OCI-LY3 (cell line): ENCODE data around the gene RNF187.

Source experiments
- H2AFZ ChIP-seq: fragments of 200-600, 300-600 bp; shearing (Covaris generic); 2 replicates; pipeline ENCODE4 v1.6.0; 2014; ENCODE audit warnings: antibody characterized with exemption, low read depth, low read length
- H3K27ac ChIP-seq: fragments of 200-600, 300-600 bp; sonication (generic); 2 replicates; pipeline ENCODE4 v1.5.1; 2014; ENCODE audit warnings: mild to moderate bottlenecking, low read length, moderate library complexity, mixed read lengths
- H3K27me3 ChIP-seq: fragments of 200-600, 300-600 bp; sonication (generic); 2 replicates; pipeline ENCODE4 v1.6.1; 2014; ENCODE audit warnings: low read depth, low read length, mixed read lengths
- H3K36me3 ChIP-seq: fragments of 200-600, 300-600 bp; sonication (generic); replicated peaks from 2 replicates; pipeline ENCODE3; 2014; ENCODE audit warnings: low read depth, low read length, mixed read lengths
- H3K4me1 ChIP-seq: fragments of 300-600, 200-600 bp; sonication (generic); 2 replicates; pipeline ENCODE4 v1.6.1; 2014; ENCODE audit warnings: low read length, mixed read lengths
- H3K4me2 ChIP-seq: fragments of 200-600, 300-600 bp; sonication (generic); 2 replicates; pipeline ENCODE4 v1.6.1; 2014; ENCODE audit warnings: low read length, mixed read lengths
- H3K4me3 ChIP-seq: fragments of 300-600, 200-600 bp; sonication (generic); 2 replicates; pipeline ENCODE4 v1.5.1; 2014; ENCODE audit warnings: antibody characterized with exemption, mild to moderate bottlenecking, low read length, moderate library complexity
- H3K79me2 ChIP-seq: fragments of 300-600, 200-600 bp; shearing (Covaris generic); 2 replicates; pipeline ENCODE4 v1.6.1; 2014; ENCODE audit warnings: mild to moderate bottlenecking, low read length, mixed read lengths
- H3K9ac ChIP-seq: fragments of 300-600, 200-600 bp; shearing (Covaris generic); 2 replicates; pipeline ENCODE4 v1.6.0; 2014; ENCODE audit warnings: mild to moderate bottlenecking, low read length, moderate library complexity
- H3K9me3 ChIP-seq: fragments of 200-600, 300-600 bp; shearing (Covaris generic); 2 replicates; pipeline ENCODE4 v1.6.1; 2014; ENCODE audit warnings: low read length, mixed read lengths; ENCODE audit not compliant: insufficient read depth
- H4K20me1 ChIP-seq: fragments of 200-600, 300-600 bp; sonication (generic); 2 replicates; pipeline ENCODE4 v1.6.1; 2016; ENCODE audit warnings: low read length, mixed read lengths; ENCODE audit not compliant: insufficient read depth
- CTCF ChIP-seq: fragments of 200-600, 300-600 bp; sonication (generic); IDR thresholded peaks from 2 replicates; pipeline ENCODE4 v1.5.1; 2014; ENCODE audit warnings: antibody characterized with exemption, low read length, low read depth
- EZH2phosphoT487 ChIP-seq: fragments of 200-600 bp; shearing (Covaris generic); IDR thresholded peaks from 2 replicates; pipeline ENCODE4 v1.6.1; 2018; ENCODE audit warnings: antibody characterized with exemption, mixed run types, low read depth

Gene RNF187

GRCh38 chr1:228448372-228448771 lies 38.8 kb upstream of the RNF187 start:
- Histone ChIP-seq H3K27me3 (peaks cover 3% of the 10 kb centered on the region; the same call in 1 of the 2 replicates), H3K4me1 (no peaks in the 10 kb centered on the region), H4K20me1 (no peaks in the 10 kb centered on the region), H3K4me2 (no peak overlapping the region), H3K4me3 (no peak overlapping the region), H3K27ac (no peak overlapping the region), H3K79me2 (no peaks in the 10 kb centered on the region), H3K9me3 (no peaks in the 10 kb centered on the region), H2AFZ (no peak overlapping the region), H3K9ac (no peak overlapping the region), H3K36me3 (no peaks in the 10 kb centered on the region)
- TF ChIP-seq CTCF: no peak
- no peak for TF ChIP-seq EZH2phosphoT487

GRCh38 chr1:228450200-228450599 lies 37.0 kb upstream of the RNF187 start:
- H3K4me1 ChIP-seq: no peaks in the 10 kb centered on the region
- H3K9me3 ChIP-seq: no peaks in the 10 kb centered on the region
- H3K9ac ChIP-seq: no peak overlapping the region
- no peak overlapping the region for H3K27ac ChIP-seq
- no peaks in the 10 kb centered on the region for H3K79me2 ChIP-seq
- no peak overlapping the region for H3K4me3 ChIP-seq
- no peak for TF ChIP-seq CTCF
- TF ChIP-seq EZH2phosphoT487: no peak
- no peak overlapping the region for H2AFZ ChIP-seq
- no peaks in the 10 kb centered on the region for H4K20me1 ChIP-seq
- peaks cover 3% of the 10 kb centered on the region; the same call in 1 of the 2 replicates for H3K27me3 ChIP-seq
- no peaks in the 10 kb centered on the region for H3K36me3 ChIP-seq
- no peak overlapping the region for H3K4me2 ChIP-seq

GRCh38 chr1:228452194-228453021 lies 34.8 kb upstream of the RNF187 start:
- Histone ChIP-seq H4K20me1 (no peaks in the 10 kb centered on the region), H3K9me3 (no peaks in the 10 kb centered on the region), H3K4me2 (no peak overlapping the region), H3K4me3 (no peak overlapping the region), H3K4me1 (no peaks in the 10 kb centered on the region), H3K9ac (no peak overlapping the region), H2AFZ (no peak overlapping the region), H3K27me3 (peaks cover 3% of the 10 kb centered on the region; the same call in 1 of the 2 replicates), H3K36me3 (no peaks in the 10 kb centered on the region), H3K27ac (no peak overlapping the region), H3K79me2 (no peaks in the 10 kb centered on the region)
- no peak for TF ChIP-seq EZH2phosphoT487

GRCh38 chr1:228453022-228453560 lies 34.1 kb upstream of the RNF187 start:
- Histone ChIP-seq H3K36me3 (no peaks in the 10 kb centered on the region), H3K27ac (no peak overlapping the region), H3K4me1 (no peaks in the 10 kb centered on the region), H4K20me1 (no peaks in the 10 kb centered on the region), H3K4me2 (no peak overlapping the region), H3K27me3 (peaks cover 3% of the 10 kb centered on the region; the same call in 1 of the 2 replicates), H3K79me2 (no peaks in the 10 kb centered on the region), H3K4me3 (no peak overlapping the region), H2AFZ (no peak overlapping the region), H3K9me3 (no peaks in the 10 kb centered on the region), H3K9ac (no peak overlapping the region)
- TF ChIP-seq CTCF (no peak), EZH2phosphoT487 (no peak)
